Measurements from ENCODE around the gene ZCCHC7. TPM values are rescaled to one million over a fixed set of nuclear protein-coding genes. Genes with fewer than 3 reads are reported as not detected.
"Not testable (repeated sequence)": the region's sequence is repeated elsewhere in the genome, so short reads cannot be mapped to it uniquely, and the experiment has no call there.

Gene ZCCHC7
- total and polyA plus RNA-seq, 2 experiments from 2014 or later: 29.8 to 38.8 TPM

GRCh38 chr9:37085233-37085632 lies 35.1 kb upstream of the ZCCHC7 start:
- Histone ChIP-seq H3F3A (replicated peaks; ENCODE audit: low read depth) (no peaks in the 10 kb centered on the region), H4K20me1 (replicated peaks; ENCODE audit: insufficient read depth) (peaks cover 15% of the 10 kb centered on the region), H3K27ac (ENCODE audit: low read depth) (no peak overlapping the region), H3K27me3 (ENCODE audit: insufficient read depth) (no peaks in the 10 kb centered on the region), H3K36me3 (ENCODE audit: insufficient read depth) (peaks cover 15% of the 10 kb centered on the region; the same call in 1 of the 2 replicates), H3K9me2 (ENCODE audit: insufficient read depth) (no peaks in the 10 kb centered on the region), H3K4me2 (no peak overlapping the region), H2AFZ (no peak overlapping the region), H3K4me3 (no peak overlapping the region), H3K79me2 (replicated peaks; ENCODE audit: insufficient read depth) (peaks cover 62% of the 10 kb centered on the region), H3K4me1 (ENCODE audit: insufficient read depth) (peaks cover 21% of the 10 kb centered on the region; the same call in 1 of the 2 replicates)
- DNase-seq (ENCODE audit: low spot score): no peak
- no peak for TF ChIP-seq JUNB (IDR thresholded peaks at IDR 0.05; ENCODE audit: unreplicated experiment)
- no peak for TF ChIP-seq ZNF331 (CRISPR knock-in tag; IDR thresholded peaks at IDR 0.05; ENCODE audit: low read depth)
- no peak for TF ChIP-seq REST (IDR thresholded peaks at IDR 0.05; ENCODE audit: unreplicated experiment)
- no peak for TF ChIP-seq NANOG (IDR thresholded peaks at IDR 0.05; ENCODE audit: borderline replicate concordance)
- no peak for TF ChIP-seq EZH2 (IDR thresholded peaks at IDR 0.05; ENCODE audit: low read depth, unreplicated experiment)
- no peak for TF ChIP-seq EZH2phosphoT487 (IDR thresholded peaks at IDR 0.05; ENCODE audit: unreplicated experiment)
- H3K27ac Mint-ChIP-seq: no peak overlapping the region
- no peaks in the 10 kb centered on the region for H3K9me3 Mint-ChIP-seq
- no peak for ATAC-seq
- H3K36me3 Mint-ChIP-seq (ENCODE audit: low read depth): peaks cover 13% of the 10 kb centered on the region
- peaks cover under 1% of the 10 kb centered on the region for H3K27me3 Mint-ChIP-seq (ENCODE audit: insufficient read depth, low read depth, poor library complexity)
- H3K4me3 Mint-ChIP-seq: no peak overlapping the region
- H3K4me1 Mint-ChIP-seq: peaks cover 17% of the 10 kb centered on the region

- H3K4me2 ChIP-seq; H3K9me2 ChIP-seq (ENCODE audit: insufficient read depth); H3K79me2 ChIP-seq (replicated peaks; ENCODE audit: insufficient read depth); ATAC-seq; H3K4me3 Mint-ChIP-seq; H3F3A ChIP-seq (replicated peaks; ENCODE audit: low read depth); H3K27ac ChIP-seq (ENCODE audit: low read depth); H2AFZ ChIP-seq; H4K20me1 ChIP-seq (replicated peaks; ENCODE audit: insufficient read depth); DNase-seq (ENCODE audit: low spot score); H3K9me3 Mint-ChIP-seq; H3K36me3 Mint-ChIP-seq (ENCODE audit: low read depth); H3K4me3 ChIP-seq; H3K4me1 Mint-ChIP-seq; H3K4me1 ChIP-seq (ENCODE audit: insufficient read depth); H3K27ac Mint-ChIP-seq; H3K27me3 ChIP-seq (ENCODE audit: insufficient read depth); H3K27me3 Mint-ChIP-seq (ENCODE audit: insufficient read depth, low read depth, poor library complexity): not testable (repeated sequence)
- peaks cover 12% of the 10 kb centered on the region; the same call in 1 of the 2 replicates for H3K36me3 ChIP-seq (ENCODE audit: insufficient read depth)
Observed at GRCh38 chr9:37092714-37093295, 27.6 kb upstream of the ZCCHC7 start.

GRCh38 chr9:37094751-37095150 lies 25.6 kb upstream of the ZCCHC7 start:
- Mint-ChIP-seq H3K4me3 (no peak overlapping the region), H3K27me3 (ENCODE audit: insufficient read depth, low read depth, poor library complexity) (peaks cover 3% of the 10 kb centered on the region), H3K9me3 (no peaks in the 10 kb centered on the region), H3K4me1 (peaks cover 4% of the 10 kb centered on the region; the same call in 1 of the 3 replicates), H3K36me3 (ENCODE audit: low read depth) (no peaks in the 10 kb centered on the region), H3K27ac (no peak overlapping the region)
- ATAC-seq: no peak
- no peak for DNase-seq (ENCODE audit: low spot score)
- Histone ChIP-seq H3K4me1 (ENCODE audit: insufficient read depth) (peaks cover 5% of the 10 kb centered on the region), H3K36me3 (ENCODE audit: insufficient read depth) (no peaks in the 10 kb centered on the region), H3K27ac (ENCODE audit: low read depth) (no peak overlapping the region), H3K27me3 (ENCODE audit: insufficient read depth) (no peaks in the 10 kb centered on the region), H4K20me1 (replicated peaks; ENCODE audit: insufficient read depth) (no peaks in the 10 kb centered on the region), H2AFZ (no peak overlapping the region), H3F3A (replicated peaks; ENCODE audit: low read depth) (no peaks in the 10 kb centered on the region), H3K9me2 (ENCODE audit: insufficient read depth) (no peaks in the 10 kb centered on the region), H3K4me3 (no peak overlapping the region), H3K4me2 (no peak overlapping the region), H3K79me2 (replicated peaks; ENCODE audit: insufficient read depth) (no peaks in the 10 kb centered on the region)
- no peak for TF ChIP-seq ZNF114 (CRISPR knock-in tag; IDR thresholded peaks at IDR 0.05)
